SH-SY5Y (cell line): Measurements from ENCODE around the gene DNAH5.

Experiments
- GATA2 ChIP-seq: IDR thresholded peaks from 2 replicates; pipeline ENCODE4 v1.6.1; 2011; ENCODE audit warnings: mild to moderate bottlenecking, low read depth, low read length
- GATA3 ChIP-seq: IDR thresholded peaks from 2 replicates; pipeline ENCODE4 v1.6.1; 2011; ENCODE audit warnings: low read depth, mild to moderate bottlenecking, low read length, moderate library complexity

GRCh38 chr5:13910637-13911288 lies 33.7 kb downstream of the DNAH5 start:
- TF ChIP-seq GATA3 (no peak), GATA2 (no peak)
